Daoy (cell line): ENCODE results near the gene SKAP1. TPM values are rescaled to one million over a fixed set of nuclear protein-coding genes. Genes with fewer than 3 reads are reported as not detected.
"Not testable (repeated sequence)": the region's sequence is repeated elsewhere in the genome, so short reads cannot be mapped to it uniquely, and the experiment has no call there.

Source experiments
- DNase-seq: peaks from one replicate; pipeline ENCODE4 v3.0.0-alpha.2; 2015; ENCODE audit warnings: low read depth
- total RNA-seq: library from RNA; depleted of rRNA; stranded (reverse); fragments of >200 nt; shearing (Covaris generic); gene quantifications from 2 replicates; pipeline ENCODE4 v1.2.3, GENCODE V29; 2014

Gene SKAP1
- total RNA-seq, 1 experiment from 2014 or later, result 0.17 TPM

- not testable (repeated sequence) for DNase-seq
These were observed 19.3 kb upstream of the SKAP1 start for GRCh38 chr17:48449335-48449734.

- DNase-seq, result no peak
These were observed 15.2 kb upstream of the SKAP1 start for GRCh38 chr17:48445248-48445620.

- no peak for DNase-seq
These were observed 14.7 kb upstream of the SKAP1 start for GRCh38 chr17:48444516-48445247.

- DNase-seq, result no peak
These were observed 13.7 kb upstream of the SKAP1 start for GRCh38 chr17:48443712-48444111.

- DNase-seq, result peak; percentile 9
These were observed 12.8 kb upstream of the SKAP1 start for GRCh38 chr17:48442819-48443218.

GRCh38 chr17:48441862-48442261 lies 11.8 kb upstream of the SKAP1 start:
- DNase-seq, result no peak

- DNase-seq, result no peak
These were observed 11.3 kb upstream of the SKAP1 start for GRCh38 chr17:48441231-48441711.

- DNase-seq, result no peak
These were observed 10.7 kb upstream of the SKAP1 start for GRCh38 chr17:48440669-48441068.

- no peak for DNase-seq
These were observed 10.0 kb upstream of the SKAP1 start for GRCh38 chr17:48439875-48440505.

- no peak for DNase-seq
These were observed 9.3 kb upstream of the SKAP1 start for GRCh38 chr17:48439110-48439850.

GRCh38 chr17:48438516-48439061 lies 8.6 kb upstream of the SKAP1 start:
- DNase-seq, result no peak

GRCh38 chr17:48433896-48434295 lies 3.9 kb upstream of the SKAP1 start:
- DNase-seq, result no peak

- DNase-seq, result no peak
These were observed 3.1 kb upstream of the SKAP1 start for GRCh38 chr17:48432820-48433775.

GRCh38 chr17:48429156-48429555 lies 858 bp downstream of the SKAP1 start:
- no peak for DNase-seq

- peak; percentile 12 for DNase-seq
These were observed 2.4 kb downstream of the SKAP1 start for GRCh38 chr17:48427598-48427997.

- no peak for DNase-seq
These were observed 3.1 kb downstream of the SKAP1 start for GRCh38 chr17:48426761-48427500.

GRCh38 chr17:48426019-48426665 lies 3.9 kb downstream of the SKAP1 start:
- no peak for DNase-seq

GRCh38 chr17:48422060-48422459 lies 8.0 kb downstream of the SKAP1 start:
- DNase-seq, result not testable (repeated sequence)

- no peak for DNase-seq
These were observed 9.2 kb downstream of the SKAP1 start for GRCh38 chr17:48420823-48421222.

- no peak for DNase-seq
These were observed 13.0 kb downstream of the SKAP1 start for GRCh38 chr17:48416971-48417370.
